Common myeloid progenitor, CD34-positive (primary cell): ENCODE results near the gene ICA1.
"Not testable (repeated sequence)": the region's sequence is repeated elsewhere in the genome, so short reads cannot be mapped to it uniquely, and the experiment has no call there.

ENCODE experiments used
- CTCF ChIA-PET: fragments of 350-600 bp; sonication (Branson Sonifier 250); formaldehyde crosslinking; loops from one replicate; lab custom pipeline; 2021; ENCODE audit warnings: antibody characterized with exemption; lab: Charles Lee
- POLR2A ChIA-PET: fragments of 350-600 bp; sonication (Branson Sonifier 250); formaldehyde crosslinking; loops from one replicate; lab custom pipeline; 2021; ENCODE audit warnings: antibody characterized with exemption; lab: Charles Lee
- DNase-seq, 3 donors: peaks; one replicate each; pipeline versions ENCODE4 v3.0.0 to v3.0.0-alpha.2; 2013
- H3K27ac ChIP-seq, 2 experiments: 1 replicate in 1 of 2; 2 replicates in 1 of 2; pipeline ENCODE4 v1.7.0; 2013; ENCODE audit warnings: inconsistent platforms in 2 of 2, low read length in 2 of 2, mild to moderate bottlenecking in 2 of 2, low read depth in 1 of 2, moderate library complexity in 1 of 2; ENCODE audit not compliant: severe bottlenecking in 2 of 2, insufficient read depth in 1 of 2, poor library complexity in 1 of 2
- H3K27me3 ChIP-seq, 5 experiments: replicated peaks in 2 of 5; 1 replicate in 3 of 5; 2 replicates in 2 of 5; pipeline versions ENCODE4 v1.6.1 to v1.7.0; 2013; ENCODE audit warnings: low read length in 4 of 5, mild to moderate bottlenecking in 2 of 5, moderate library complexity in 2 of 5, inconsistent platforms in 1 of 5; ENCODE audit not compliant: insufficient read depth in 5 of 5, control insufficient read depth in 4 of 5
- H3K36me3 ChIP-seq, 4 experiments: 1 replicate in 2 of 4; 2 replicates in 2 of 4; pipeline versions ENCODE4 v1.6.1 to v1.7.0; 2013; ENCODE audit warnings: low read length in 3 of 4, control low read depth in 1 of 4, mild to moderate bottlenecking in 1 of 4; ENCODE audit not compliant: control insufficient read depth in 4 of 4, insufficient read depth in 4 of 4
- H3K4me1 ChIP-seq, 4 experiments: 1 replicate in 3 of 4; 2 replicates in 1 of 4; pipeline versions ENCODE4 v1.6.1 to v1.7.1; 2013; ENCODE audit warnings: low read length in 3 of 4, mild to moderate bottlenecking in 3 of 4, control low read depth in 1 of 4, inconsistent platforms in 1 of 4, moderate library complexity in 1 of 4; ENCODE audit not compliant: control insufficient read depth in 4 of 4, insufficient read depth in 4 of 4; ENCODE audit errors: control extremely low read depth in 1 of 4
- H3K4me3 ChIP-seq, 7 experiments: 1 replicate in 4 of 7; 2 replicates in 3 of 7; pipeline versions ENCODE4 v1.5.1 to v1.7.0; 2013; ENCODE audit warnings: mild to moderate bottlenecking in 7 of 7, low read length in 6 of 7, moderate library complexity in 6 of 7, inconsistent platforms in 2 of 7, low read depth in 2 of 7, control low read depth in 1 of 7; ENCODE audit not compliant: insufficient read depth in 4 of 7, control insufficient read depth in 1 of 7; ENCODE audit errors: extremely low read depth in 1 of 7
- H3K9me3 ChIP-seq, 5 experiments: 1 replicate in 4 of 5; 2 replicates in 1 of 5; pipeline versions ENCODE4 v1.6.1 to v1.7.1; 2013; ENCODE audit warnings: low read length in 4 of 5, mild to moderate bottlenecking in 2 of 5, inconsistent platforms in 1 of 5, low read depth in 1 of 5, moderate library complexity in 1 of 5; ENCODE audit not compliant: control insufficient read depth in 4 of 5, insufficient read depth in 2 of 5; ENCODE audit errors: control extremely low read depth in 1 of 5
- WGBS: methylation state at CpG from one replicate; pipeline ENCODE4 v1.1.5; 2013; ENCODE audit not compliant: insufficient coverage; 5-methylcytosine and 5-hydroxymethylcytosine counted together

Gene ICA1

GRCh38 chr7:8063706-8064297 is 198.2 kb downstream of the ICA1 start:
- DNase-seq, result no peak
- CTCF ChIA-PET, result interaction anchor here (0.9 kb wide), 1 partner anchor 10 kb away, joined by 3 read pairs; no protein-coding TSS in a partner anchor
- POLR2A ChIA-PET, result no interaction called here

GRCh38 chr7:8063300-8063699 is 198.7 kb downstream of the ICA1 start:
- H3K9me3 ChIP-seq, H3K27me3 ChIP-seq, DNase-seq, H3K4me1 ChIP-seq, H3K4me3 ChIP-seq, POLR2A ChIA-PET, H3K27ac ChIP-seq: not testable (repeated sequence)
- peaks cover 0 to 29% (median 6%) of the 10 kb centered on the region in 4 experiments for H3K36me3 ChIP-seq
- 100% methylated on average over 1 of the region's 5 CpGs for WGBS
- CTCF ChIA-PET, result interaction anchor here (0.9 kb wide), 1 partner anchor 9 kb away, joined by 3 read pairs; no protein-coding TSS in a partner anchor

More at GRCh38 chr7:8063706-8064297, 198.2 kb downstream of the ICA1 start:
- Histone ChIP-seq H3K4me3 (no peak overlapping the region), H3K36me3 (peaks cover 0 to 29% (median 6%) of the 10 kb centered on the region in 4 experiments), H3K4me1 (no peaks in the 10 kb centered on the region), H3K9me3 (peaks cover 0 to 6% (median 0%) of the 10 kb centered on the region in 5 experiments), H3K27me3 (no peaks in the 10 kb centered on the region), H3K27ac (no peak overlapping the region)
